GM23338 (cell line): Measurements from ENCODE around the gene CYTH1. TPM values are rescaled to one million over a fixed set of nuclear protein-coding genes. Genes with fewer than 3 reads are reported as not detected.

Experiments used
- CREB1 ChIP-seq: fragments of 250-450 bp; sonication (Bioruptor Pico); IDR thresholded peaks from 2 replicates; pipeline ENCODE4 v1.5.0; 2020; ENCODE audit warnings: low read depth, mild to moderate bottlenecking, moderate library complexity
- CTCF ChIP-seq, 2 experiments: fragments of 200-600 bp in 1 of 2; sonication (generic) in 1 of 2; conservative IDR thresholded peaks; 2 replicates each; pipeline versions ENCODE4 v1.5.1 to v1.6.1; 2016 to 2017; ENCODE audit warnings: antibody characterized with exemption in 2 of 2, low read depth in 2 of 2, mild to moderate bottlenecking in 2 of 2, moderate library complexity in 1 of 2
- EZH2 ChIP-seq: fragments of 200-600 bp; sonication (generic); IDR thresholded peaks from one replicate; pipeline ENCODE4 v1.8.0; 2017; ENCODE audit warnings: antibody characterized with exemption, mild to moderate bottlenecking, low read depth; ENCODE audit not compliant: unreplicated experiment
- EZH2phosphoT487 ChIP-seq: fragments of 200-600 bp; sonication (generic); IDR thresholded peaks from one replicate; pipeline ENCODE4 v1.8.1; 2018; ENCODE audit warnings: antibody characterized with exemption; ENCODE audit not compliant: unreplicated experiment
- JUNB ChIP-seq: IDR thresholded peaks from one replicate; pipeline ENCODE4 v1.6.1; 2016; ENCODE audit warnings: antibody characterized with exemption; ENCODE audit not compliant: unreplicated experiment
- NANOG ChIP-seq: IDR thresholded peaks from 2 replicates; pipeline ENCODE4 v1.6.1; 2016; ENCODE audit warnings: antibody characterized with exemption, borderline replicate concordance
- POLR2AphosphoS5 ChIP-seq: IDR thresholded peaks from 2 replicates; pipeline ENCODE4 v1.6.1; 2016; ENCODE audit warnings: antibody characterized with exemption, low read depth
- STAT1 ChIP-seq: IDR thresholded peaks from one replicate; pipeline ENCODE4 v1.6.1; 2016; ENCODE audit warnings: antibody characterized with exemption; ENCODE audit not compliant: unreplicated experiment
- ZNF331 ChIP-seq: fragments of 250-450 bp; sonication (Bioruptor Pico); IDR thresholded peaks from 2 replicates; pipeline ENCODE4 v1.5.0; 2020; ENCODE audit warnings: low read depth, mild to moderate bottlenecking, moderate library complexity
- ZNF462 ChIP-seq: fragments of 250-450 bp; sonication (Bioruptor Pico); IDR thresholded peaks from 2 replicates; pipeline ENCODE4 v1.5.0; 2020; ENCODE audit warnings: mild to moderate bottlenecking, moderate library complexity
- polyA plus RNA-seq: library from polyadenylated mRNA; unstranded; fragments of >200 nt; fragmentation: Nextera tagmentation; extraction: Ambion mirVana; gene quantifications from 2 replicates; pipeline ENCODE4 v1.2.1, GENCODE V29; 2016
- total RNA-seq: library from RNA; depleted of rRNA; stranded (reverse); fragments of >200 nt; shearing (Covaris generic); gene quantifications from 2 replicates; pipeline ENCODE4 v1.2.3, GENCODE V29; 2014

The CYTH1 gene
- total and polyA plus RNA-seq, 2 experiments from 2014 or later, result 13.8 to 14.5 TPM

GRCh38 chr17:78826421-78826820 lies 44.3 kb upstream of the CYTH1 start (continued):
- TF ChIP-seq ZNF462 (CRISPR knock-in tag) (no peak), CTCF (conservative IDR thresholded peaks at IDR 0.05; ENCODE audit: low read depth in 2 of 2) (no peak), EZH2phosphoT487 (no peak), STAT1 (no peak), ZNF331 (CRISPR knock-in tag) (no peak), JUNB (no peak), POLR2AphosphoS5 (no peak), CREB1 (CRISPR knock-in tag) (no peak), EZH2 (no peak), NANOG (no peak)
